ENCODE data around the gene SLC66A3.

DNA sequence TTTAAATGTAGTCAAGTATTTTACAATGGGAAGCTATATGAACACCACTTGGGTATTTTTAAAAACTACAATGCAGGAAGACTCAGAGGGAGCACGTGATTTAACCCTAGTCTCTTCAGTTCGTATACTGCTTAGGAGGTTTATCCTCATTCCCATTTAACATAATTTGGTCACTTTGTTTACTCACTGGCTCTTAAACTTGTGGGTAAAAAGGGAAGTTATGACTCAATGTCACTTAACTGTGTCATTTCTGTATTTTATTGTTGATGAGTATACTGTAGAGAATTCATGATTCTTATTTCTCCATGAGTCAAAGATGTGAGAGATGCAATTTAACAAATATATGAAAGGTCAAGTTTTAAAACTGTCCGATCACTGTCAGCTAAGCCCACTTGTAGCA, 48.2 kb downstream of the SLC66A3 start:
- TF ChIP-seq, protein P1, sequence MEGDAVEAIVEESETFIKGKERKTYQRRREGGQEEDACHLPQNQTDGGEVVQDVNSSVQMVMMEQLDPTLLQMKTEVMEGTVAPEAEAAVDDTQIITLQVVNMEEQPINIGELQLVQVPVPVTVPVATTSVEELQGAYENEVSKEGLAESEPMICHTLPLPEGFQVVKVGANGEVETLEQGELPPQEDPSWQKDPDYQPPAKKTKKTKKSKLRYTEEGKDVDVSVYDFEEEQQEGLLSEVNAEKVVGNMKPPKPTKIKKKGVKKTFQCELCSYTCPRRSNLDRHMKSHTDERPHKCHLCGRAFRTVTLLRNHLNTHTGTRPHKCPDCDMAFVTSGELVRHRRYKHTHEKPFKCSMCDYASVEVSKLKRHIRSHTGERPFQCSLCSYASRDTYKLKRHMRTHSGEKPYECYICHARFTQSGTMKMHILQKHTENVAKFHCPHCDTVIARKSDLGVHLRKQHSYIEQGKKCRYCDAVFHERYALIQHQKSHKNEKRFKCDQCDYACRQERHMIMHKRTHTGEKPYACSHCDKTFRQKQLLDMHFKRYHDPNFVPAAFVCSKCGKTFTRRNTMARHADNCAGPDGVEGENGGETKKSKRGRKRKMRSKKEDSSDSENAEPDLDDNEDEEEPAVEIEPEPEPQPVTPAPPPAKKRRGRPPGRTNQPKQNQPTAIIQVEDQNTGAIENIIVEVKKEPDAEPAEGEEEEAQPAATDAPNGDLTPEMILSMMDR (IDR thresholded peaks at IDR 0.05; ENCODE audit: insufficient read depth, low read length, poor library complexity, severe bottlenecking) = no peak
- TF ChIP-seq EZH2phosphoT487 (conservative IDR thresholded peaks at IDR 0.05; ENCODE audit: low read length) = no peak

Data from SU-DHL-6 (cell line).